ENCODE measurements around the gene MAP4K5.

MAP4K5 gene

DNA sequence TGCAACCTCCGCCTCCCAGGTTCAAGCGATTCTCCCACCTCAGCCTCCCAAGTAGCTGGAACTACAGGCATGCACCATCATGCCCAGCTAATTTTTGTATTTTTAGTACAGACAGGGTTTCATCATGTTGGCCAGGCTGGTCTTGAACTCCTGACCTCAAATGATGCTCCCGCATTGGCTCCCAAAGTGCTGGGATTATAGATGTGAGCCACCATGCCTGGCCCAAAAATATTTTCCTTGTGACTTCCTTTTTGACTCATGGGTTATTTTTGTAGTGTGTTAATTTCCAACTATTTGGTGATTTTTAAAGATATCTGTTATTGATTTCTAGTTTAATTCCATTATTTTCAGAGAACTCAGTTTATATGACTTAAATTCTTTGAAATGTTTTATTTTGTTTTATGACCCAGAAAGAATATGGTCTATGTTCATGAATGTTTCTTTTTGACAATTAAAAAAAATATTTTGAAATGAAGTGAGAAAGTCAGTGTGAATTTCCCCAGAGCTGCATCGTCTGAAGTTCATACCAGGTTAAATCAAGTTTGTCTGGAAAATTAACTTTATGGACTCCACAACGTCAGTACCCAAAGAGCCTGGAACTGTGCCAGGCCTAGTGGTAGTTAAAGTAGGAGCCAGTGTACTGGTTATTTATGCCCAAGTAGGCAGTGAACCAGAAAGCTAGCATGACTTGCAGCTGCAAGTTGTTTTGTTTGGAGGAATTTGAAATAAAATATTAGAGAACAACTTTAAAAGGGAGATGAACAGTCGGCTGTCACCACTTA is 132.9 kb downstream of the MAP4K5 start:
- peak; percentile 40 for DNase-seq (ENCODE audit: low spot score)

DNA sequence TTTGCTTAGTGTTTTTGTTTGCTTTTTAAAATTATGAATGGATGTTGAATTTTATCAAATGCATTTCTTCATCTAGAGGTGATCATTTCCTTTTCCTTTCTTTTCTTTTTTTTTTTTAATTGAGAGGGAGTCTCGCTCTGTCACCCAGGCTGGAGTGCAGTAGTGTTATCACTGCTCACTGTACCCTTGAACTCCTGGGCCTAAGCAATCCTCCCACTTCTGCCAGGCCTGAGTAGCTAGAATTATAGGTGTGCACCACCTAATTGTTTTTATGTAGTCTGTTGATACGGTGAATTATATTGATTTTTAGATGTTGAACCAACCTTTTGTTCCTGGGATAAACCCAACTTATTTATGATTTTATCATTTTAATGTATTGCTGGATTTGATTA is 134.2 kb downstream of the MAP4K5 start:
- DNase-seq (ENCODE audit: low spot score) = no peak

DNA sequence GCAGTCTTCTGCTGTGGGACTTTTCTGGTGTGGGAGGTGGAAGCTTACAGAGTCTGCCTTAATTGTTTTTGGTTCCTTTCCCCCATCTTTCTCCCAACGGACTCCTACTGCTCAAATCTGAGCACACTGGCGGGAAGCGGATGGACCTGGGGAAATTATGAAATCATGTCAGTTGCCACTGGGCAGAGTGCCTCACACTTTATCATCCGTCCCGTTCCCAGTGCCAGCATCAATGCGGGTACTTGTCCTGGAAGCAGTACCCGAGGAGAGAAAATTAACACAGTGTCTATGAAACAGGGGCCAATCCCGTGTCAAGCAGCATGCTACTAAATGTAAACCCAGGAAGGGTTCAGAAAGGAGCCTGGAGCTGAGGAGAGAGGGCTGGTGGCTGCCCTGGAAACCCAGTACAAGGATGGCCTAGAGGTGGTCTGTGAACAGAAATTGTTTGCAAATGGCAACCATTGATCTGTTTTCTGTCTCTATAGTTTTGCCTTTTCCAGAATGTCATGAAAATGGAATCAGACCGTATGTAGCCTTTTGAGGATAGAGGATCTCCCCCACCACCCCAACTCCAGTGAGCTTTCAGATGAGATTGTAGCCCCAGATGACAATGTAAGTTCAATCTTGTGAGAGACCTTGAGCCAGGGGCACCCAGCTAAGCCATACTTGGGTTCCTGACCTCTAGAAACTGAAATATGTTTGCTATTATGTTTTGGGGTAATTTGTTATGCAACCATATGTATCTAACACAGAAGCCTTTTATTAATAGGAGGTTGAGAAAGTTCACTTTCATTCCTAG is 134.8 kb downstream of the MAP4K5 start:
- DNase-seq (ENCODE audit: low spot score) = peak; percentile 84

DNA sequence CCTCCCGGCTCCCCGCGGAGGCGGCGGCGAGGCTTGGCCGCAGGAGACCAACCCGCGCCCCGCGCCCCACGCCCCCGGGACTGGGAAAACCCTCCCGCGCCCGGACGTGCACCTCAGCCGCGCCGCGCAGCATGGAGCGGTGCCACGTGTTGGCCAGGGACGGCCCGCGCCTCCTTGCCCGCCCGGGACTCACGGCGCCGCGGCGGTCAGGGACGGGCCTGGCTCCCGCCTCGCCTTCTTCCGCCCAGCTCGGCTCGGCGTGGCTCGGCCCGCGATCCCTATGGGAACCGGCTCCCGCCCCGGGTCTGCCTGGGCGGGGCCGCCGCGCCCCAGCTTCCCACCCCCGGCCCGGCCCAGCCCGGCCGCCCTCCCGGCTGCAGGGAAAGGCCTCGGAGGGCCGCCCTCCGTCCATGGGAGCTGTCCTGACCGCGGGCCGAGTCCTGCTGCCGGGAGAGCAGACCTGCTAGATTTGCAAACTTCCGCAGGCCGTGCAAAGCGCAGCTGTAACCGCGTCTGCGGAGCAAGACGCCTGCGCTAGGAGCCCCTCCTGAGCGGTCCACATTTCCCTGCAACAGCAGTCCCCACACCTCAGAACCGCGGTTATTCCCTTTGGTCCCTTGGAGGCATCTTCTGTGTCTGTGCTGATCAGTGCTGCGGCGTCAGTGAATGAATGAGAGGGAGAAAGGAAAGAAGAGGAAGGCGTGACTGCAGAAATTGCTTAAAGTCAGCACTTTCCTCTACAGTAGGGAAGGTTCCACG is 135.6 kb downstream of the MAP4K5 start, which contains the start of gene CDKL1:
TSS of gene CDKL1 (minus strand) at position 251 of the 759 bp plus-strand sequence. CDS start 1,013 bp downstream, outside the sequence.
- DNase-seq (ENCODE audit: low spot score) = peak; percentile 70

DNA sequence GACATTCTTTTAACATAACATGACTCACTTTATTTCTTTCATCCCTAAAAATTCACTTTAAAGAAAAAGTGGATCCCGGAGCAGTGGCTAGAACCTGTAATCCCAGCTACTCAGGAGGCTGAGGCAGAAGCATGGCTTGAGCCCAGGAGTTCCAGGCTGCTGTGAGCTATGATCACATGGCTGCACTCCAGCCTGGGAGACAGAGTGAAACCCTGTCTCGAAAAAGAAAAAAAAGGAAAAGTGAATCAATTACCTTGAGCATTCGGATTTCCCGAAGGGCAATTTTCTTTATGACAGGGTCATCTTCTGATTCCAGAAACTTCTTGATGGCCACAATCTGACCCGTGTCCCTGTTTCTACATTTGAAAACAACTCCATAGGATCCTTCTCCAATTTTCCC is 136.9 kb downstream of the MAP4K5 start:
- DNase-seq (ENCODE audit: low spot score) = peak; percentile 40

DNA sequence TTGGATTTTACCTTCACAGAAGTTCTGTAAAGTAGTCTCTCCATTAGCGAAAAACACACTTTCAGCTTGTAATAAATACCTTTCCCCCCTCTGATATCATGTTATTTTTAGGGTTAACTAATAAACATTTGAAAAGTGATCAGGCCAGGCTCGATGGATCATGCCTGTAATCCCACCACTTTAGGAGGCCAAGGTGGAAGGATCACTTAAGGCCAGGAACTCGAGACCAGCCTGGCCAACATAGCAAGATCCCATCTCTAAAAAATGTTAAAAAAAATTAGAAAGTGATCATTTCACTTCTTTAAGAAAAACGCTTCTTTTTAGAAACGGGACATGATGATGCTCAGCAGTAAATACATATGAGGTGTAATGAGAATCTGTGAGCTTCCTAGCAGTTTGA is 137.7 kb downstream of the MAP4K5 start:
- DNase-seq (ENCODE audit: low spot score) = no peak

DNA sequence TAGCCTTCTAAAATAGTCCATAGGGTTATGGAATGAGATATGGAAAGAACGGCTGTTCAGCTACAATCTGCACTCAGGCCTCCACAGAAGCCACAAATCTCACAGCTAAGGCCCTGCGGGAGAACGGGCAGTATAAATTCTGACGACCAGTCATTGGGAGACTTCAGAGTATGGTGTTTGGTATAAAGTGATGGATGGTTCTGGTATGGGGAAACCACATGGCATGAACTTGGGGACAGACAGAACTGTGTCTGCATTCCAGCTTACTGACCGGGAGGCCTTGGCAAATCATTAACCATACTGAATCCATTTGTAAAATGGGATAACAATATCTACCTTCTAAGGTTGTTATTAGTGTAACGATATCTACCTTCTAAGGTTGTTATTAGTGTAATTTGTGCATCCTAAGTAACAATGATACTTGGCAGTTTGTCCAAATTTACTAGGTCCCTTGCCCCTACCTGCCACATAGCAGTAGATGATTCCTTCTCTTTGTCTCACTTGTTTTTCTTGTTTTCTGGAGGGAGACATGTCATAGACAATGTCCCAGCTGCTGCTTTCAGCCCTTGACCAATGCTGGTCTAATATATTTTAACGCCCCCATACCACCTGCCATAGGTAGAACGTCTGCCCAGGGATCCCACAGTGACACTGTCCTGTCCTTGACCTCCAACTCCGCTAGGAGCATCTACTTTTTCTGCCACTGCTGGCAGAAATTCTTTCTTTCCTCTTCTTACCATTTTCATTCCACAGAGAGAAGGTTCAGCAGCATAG is 142.5 kb downstream of the MAP4K5 start:
- DNase-seq (ENCODE audit: low spot score) = no peak

DNA sequence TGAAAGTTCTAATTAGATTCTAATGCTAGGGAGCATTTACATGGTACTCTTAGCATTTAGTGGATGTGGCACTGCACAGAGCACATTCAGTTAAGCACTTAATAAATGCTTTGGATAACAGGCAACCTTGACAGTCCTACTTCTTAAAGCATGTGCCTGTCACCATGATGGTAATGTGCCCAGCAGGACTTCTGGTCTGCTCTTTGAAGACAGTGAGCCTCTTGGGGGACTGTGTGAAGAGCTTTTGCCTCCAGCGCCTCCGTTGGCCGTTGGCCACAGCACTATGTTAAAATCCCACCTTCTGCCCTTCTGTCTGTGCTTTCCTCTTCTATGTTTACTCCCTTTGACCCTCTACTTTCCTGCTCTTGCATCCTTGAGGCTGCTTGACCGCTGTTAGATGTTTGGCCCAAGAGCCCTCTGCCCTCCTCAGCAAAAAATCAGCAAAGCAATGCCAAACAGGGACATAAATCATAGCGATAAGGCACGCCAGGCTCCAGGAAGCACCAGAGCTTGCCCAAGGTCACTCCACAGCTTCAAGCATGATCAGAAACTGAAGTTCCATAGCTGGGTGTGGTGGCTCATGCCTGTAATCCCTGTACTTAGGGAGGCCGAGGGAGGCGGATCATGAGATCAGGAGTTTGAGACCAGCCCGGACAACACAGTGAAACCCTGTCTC is 144.0 kb downstream of the MAP4K5 start:
- DNase-seq (ENCODE audit: low spot score) = no peak

DNA sequence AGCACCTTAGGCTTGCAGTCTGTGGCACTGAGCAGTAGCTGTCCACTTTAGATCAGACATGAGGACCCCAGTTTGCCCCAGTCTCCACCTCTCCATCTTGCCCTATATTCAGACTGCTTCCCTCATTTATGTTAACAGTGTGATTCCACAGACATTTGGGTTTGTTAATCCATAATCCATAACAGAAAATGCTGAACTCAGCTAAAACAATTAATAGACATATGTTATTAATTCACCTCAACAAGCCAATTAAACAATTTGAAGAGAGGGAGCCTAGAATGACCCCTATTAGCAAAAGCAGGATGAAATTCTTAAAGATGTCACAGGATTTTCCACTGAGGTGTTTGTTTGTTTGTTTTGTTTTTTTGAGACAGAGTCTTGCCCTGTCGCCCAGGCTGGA is 144.8 kb downstream of the MAP4K5 start:
- DNase-seq (ENCODE audit: low spot score) = no peak

DNA sequence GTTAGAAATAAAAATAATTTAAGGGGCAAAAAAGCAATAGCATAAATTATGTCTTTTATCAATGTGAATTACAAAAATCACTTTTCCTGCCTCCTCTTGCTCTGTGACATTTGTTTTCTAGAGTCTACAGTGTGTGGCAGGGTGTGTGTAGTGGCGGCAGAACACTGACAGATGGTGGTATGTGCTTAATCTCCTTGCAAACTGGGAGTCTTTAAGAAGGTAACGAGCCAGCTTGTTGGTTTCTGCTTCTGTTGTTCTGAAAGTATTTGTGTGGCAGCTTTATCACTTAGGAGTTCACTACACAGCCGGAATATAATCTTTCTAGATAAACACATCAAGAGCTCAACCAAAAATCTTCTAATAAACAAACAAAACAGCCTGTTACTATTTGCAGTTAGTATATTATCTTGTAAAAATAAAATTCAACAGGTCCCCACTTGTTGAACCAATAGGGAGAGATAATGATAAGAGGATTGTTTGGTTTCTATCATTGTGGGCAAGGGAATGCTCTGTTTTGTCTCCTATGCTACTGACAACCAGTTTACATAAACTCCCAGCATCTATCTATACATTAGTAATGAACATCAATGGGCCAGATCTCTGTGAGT is 148.6 kb downstream of the MAP4K5 start:
- no peak for DNase-seq (ENCODE audit: low spot score)

DNA sequence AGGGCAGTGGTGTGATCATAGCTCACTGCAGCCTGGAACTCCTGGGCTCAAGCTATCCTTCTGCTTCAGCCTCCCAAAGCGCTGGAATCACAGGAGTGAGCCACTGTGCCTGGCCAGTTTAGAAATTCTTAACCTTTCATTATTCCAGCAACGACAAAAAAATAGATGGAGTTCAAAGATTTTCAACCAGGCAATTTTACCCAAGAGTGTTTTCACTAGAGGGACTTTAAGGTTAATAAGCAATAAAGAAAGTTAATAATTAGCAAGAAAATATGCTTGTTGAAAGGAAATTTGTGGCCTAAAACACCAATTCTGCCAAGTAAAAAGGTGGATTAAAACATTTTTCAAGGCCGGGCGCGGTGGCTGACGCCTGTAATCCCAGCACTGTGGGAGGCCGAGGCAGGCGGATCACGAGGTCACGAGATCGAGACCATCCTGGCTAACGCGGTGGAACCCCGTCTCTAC is 150.5 kb downstream of the MAP4K5 start:
- no peak for DNase-seq (ENCODE audit: low spot score)

DNA sequence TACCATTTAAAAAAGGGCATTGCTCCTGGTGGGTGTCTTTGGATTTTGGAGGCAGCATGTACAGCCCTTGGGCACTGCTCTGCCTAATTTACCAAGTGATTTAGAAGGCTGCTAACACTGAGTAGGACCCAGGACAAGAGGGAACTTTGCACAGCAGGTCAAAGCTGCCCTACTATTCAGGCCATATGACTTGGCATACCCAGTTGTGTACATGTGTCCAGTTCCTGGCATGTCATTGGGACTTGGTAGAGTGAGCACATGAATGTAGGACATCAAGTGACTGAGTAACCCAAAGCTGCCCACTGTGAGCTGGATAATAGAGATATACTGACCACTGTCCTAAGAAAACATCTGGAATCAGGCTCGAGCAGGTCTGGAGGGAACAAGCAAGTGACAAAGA is 151.4 kb downstream of the MAP4K5 start:
- no peak for DNase-seq (ENCODE audit: low spot score)

DNA sequence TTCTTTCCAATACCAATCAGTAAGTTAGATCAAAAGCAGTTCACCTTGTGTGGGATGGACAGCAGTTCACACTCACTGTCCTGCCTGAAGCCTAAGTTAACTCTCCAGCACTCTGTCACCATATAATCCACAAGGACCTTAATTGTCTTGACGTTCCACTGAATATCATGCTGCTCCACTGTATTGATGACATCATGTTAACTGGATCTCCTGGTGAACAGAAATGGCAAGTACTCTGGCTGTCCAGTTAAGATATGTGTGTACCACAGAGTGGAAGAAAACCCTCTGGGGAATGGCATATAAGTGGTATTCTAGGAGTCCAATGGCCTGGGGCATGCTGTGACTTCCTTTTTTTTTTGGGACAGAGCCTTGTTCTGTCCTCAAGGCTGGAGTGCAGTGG is 151.9 kb downstream of the MAP4K5 start:
- DNase-seq (ENCODE audit: low spot score) = no peak

DNA sequence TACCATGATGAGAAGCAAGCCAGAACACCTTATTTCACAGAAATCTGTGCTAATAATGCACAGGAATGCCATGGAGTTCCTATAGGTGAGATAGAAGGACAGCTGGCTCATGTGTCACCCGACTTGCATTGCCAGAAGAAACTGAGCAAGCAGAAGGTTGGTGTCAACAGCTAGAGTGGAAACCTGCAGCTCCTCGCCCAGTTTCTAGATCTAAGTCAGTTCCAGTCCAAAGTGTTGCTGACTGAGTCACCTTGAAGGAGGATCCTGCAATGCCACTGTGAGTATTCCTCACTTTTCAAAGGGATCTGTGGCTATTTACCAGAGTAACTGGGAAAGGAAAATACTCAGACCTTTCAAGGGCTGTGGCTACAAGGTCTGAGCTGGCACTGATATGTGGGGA is 152.8 kb downstream of the MAP4K5 start:
- DNase-seq (ENCODE audit: low spot score) = no peak

DNA sequence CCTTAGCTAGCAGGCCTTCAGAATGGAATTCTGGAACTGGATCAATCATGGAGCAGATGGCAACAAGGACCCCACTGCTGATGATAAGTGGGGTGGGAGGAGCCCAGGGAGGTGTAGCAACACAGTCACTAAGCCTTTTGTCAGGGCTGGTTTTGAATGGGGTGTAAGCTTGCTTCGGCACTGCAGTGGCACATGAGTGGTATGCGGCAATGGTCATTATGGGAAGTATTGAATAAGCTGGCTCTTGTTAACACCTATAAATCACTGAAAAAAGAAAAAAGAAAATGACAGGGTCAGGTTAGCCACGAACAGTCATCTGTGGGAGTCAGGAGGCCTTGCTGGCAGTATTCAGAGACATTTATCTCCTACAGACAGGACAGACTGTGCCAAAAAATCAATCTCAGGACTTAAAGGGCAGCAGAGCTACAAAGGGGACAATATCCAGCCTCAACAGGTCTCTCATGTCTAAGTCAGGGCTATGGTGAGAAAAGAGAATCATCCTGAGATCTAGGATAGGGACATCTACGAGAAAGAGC is 154.8 kb downstream of the MAP4K5 start:
- no peak for DNase-seq (ENCODE audit: low spot score)

DNA sequence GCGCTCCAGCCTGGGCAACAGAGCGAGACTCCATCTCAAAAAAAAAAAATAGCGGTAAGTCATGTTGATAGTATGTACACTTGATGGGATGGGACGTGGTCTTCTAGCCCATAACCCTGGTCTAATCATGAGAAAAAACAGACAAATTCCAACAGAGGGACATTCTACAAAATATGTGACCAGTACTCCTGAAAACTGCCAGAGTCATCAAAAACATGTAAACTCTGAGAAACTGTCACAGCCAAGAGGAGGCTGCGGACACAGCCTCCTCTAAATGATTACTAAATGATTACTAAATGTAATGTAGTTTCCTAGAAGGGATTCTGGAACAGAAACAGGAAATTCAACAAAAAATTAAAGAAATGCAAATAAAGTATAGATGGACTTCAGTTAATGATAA is 156.6 kb downstream of the MAP4K5 start:
- DNase-seq (ENCODE audit: low spot score) = no peak

DNA sequence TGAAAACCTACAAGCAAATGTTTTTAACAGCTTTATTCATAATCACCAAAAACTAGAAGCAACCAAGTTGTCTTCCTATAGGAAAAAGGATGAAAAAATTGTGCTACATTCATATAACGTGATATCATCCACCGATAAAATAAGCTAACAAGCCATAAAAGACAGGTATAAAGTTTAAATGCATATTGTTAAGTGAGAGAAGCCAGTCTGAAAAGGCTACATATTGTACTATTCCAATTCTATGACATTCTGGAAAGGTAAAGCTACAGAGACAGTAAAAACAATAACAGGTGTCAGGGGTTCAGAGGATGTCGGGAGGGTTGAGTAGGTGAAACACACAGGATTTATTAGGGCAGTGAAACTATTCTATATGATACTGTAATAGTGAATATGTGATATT is 158.4 kb downstream of the MAP4K5 start:
- DNase-seq (ENCODE audit: low spot score) = no peak

DNA sequence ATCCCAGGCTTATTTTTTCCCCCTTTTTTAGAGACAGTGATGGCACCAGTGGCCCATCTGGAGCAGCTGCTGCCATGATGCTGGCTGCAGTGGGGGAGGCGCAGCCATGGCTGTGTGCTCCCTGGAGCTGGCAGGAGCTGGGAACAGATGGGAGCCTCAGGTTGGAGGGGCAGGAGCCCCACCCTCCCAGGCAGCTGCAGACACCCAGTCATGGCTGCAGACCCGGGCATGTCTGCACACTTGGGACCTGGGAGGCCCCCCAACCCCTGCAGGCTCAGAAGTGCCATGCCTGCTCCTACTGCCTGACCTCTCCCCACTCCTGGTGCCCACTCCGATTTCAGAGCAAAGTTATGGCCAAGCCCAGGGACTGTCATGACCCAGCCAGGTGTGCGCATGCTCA is 160.8 kb downstream of the MAP4K5 start:
- DNase-seq (ENCODE audit: low spot score) = no peak
